Measurements from ENCODE around the gene GATD1.

The GATD1 gene

DNA sequence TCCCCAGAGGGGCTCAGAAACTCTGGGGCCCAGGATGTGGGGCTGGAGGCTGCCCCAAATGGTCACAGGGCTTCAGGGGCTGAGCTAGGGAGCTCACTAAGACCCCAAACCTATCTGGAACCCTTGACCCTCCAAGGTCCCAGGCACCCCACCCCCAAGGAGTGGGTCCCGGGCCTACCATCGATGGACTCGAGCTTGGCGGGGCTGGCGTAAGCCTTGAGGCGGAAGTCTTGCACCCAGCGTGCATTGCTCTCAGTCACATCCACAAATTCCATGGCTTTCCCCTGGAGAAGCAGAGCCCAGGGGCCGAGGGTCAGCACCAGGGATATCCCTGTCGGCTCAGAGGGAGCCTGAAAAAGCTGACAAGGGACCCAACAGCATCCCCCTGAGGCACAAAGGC is 3.5 kb downstream of the GATD1 start:
- Histone ChIP-seq H3K4me3 (ENCODE audit: insufficient read length, low read depth) (no peak overlapping the region), H3K9me3 (ENCODE audit: insufficient read depth, low read length) (no peaks in the 10 kb centered on the region), H3K36me3 (ENCODE audit: insufficient read depth, insufficient read length, low read length) (peaks cover 67% of the 10 kb centered on the region), H3K9ac (ENCODE audit: insufficient read length, low read depth) (peak overlapping the region; percentile 28), H3K4me1 (ENCODE audit: insufficient read depth, insufficient read length) (peaks cover 38% of the 10 kb centered on the region), H3K27me3 (ENCODE audit: insufficient read depth, insufficient read length) (no peaks in the 10 kb centered on the region)
- no peak for TF ChIP-seq SUZ12 (IDR thresholded peaks at IDR 0.05; ENCODE audit: extremely low read depth, insufficient read depth, insufficient read length)
- TF ChIP-seq YY1 (IDR thresholded peaks at IDR 0.05; ENCODE audit: insufficient read depth, insufficient read length), result no peak
- TF ChIP-seq ZNF274 (IDR thresholded peaks at IDR 0.05; ENCODE audit: low read depth, low read length), result no peak
- no peak for DNase-seq (ENCODE audit: low read depth, low spot score)

DNA sequence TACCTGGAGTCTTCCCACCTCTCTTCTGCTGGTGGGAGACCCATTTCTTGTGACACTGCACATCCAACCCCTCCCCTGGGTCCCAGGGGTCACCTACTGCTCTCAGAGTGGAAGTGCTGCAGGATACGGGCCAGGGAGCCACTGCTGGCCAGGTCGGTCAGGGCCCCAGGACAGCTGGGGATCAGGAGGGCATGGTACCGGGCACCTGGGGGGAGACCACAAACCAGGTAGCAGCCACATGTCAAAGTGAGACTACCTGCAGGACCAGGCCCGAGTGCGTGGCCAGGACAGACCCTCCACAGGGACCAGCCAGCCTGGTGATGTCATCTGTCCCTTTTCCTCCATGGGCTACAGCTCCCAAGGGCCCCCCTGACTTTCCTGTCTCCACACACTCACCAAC is 3.9 kb downstream of the GATD1 start:
- H3K4me1 ChIP-seq (ENCODE audit: insufficient read depth, insufficient read length), result peaks cover 37% of the 10 kb centered on the region
- peaks cover 63% of the 10 kb centered on the region for H3K36me3 ChIP-seq (ENCODE audit: insufficient read depth, insufficient read length, low read length)
- H3K27me3 ChIP-seq (ENCODE audit: insufficient read depth, insufficient read length), result no peaks in the 10 kb centered on the region
- H3K9me3 ChIP-seq (ENCODE audit: insufficient read depth, low read length), result no peaks in the 10 kb centered on the region
- peak overlapping the region; percentile 28 for H3K9ac ChIP-seq (ENCODE audit: insufficient read length, low read depth)
- DNase-seq (ENCODE audit: low read depth, low spot score), result no peak
- no peak for TF ChIP-seq SUZ12 (IDR thresholded peaks at IDR 0.05; ENCODE audit: extremely low read depth, insufficient read depth, insufficient read length)
- TF ChIP-seq ZNF274 (IDR thresholded peaks at IDR 0.05; ENCODE audit: low read depth, low read length), result no peak
- no peak for TF ChIP-seq YY1 (IDR thresholded peaks at IDR 0.05; ENCODE audit: insufficient read depth, insufficient read length)
- no peak overlapping the region for H3K4me3 ChIP-seq (ENCODE audit: insufficient read length, low read depth)

GRCh38 chr11:772429-773390 is 4.6 kb downstream of the GATD1 start:
- no peak overlapping the region for H3K4me3 ChIP-seq (ENCODE audit: insufficient read length, low read depth)
- H3K9me3 ChIP-seq (ENCODE audit: insufficient read depth, low read length), result no peaks in the 10 kb centered on the region
- H3K27me3 ChIP-seq (ENCODE audit: insufficient read depth, insufficient read length), result no peaks in the 10 kb centered on the region
- H3K9ac ChIP-seq (ENCODE audit: insufficient read length, low read depth), result peak overlapping the region; percentile 8
- TF ChIP-seq YY1 (IDR thresholded peaks at IDR 0.05; ENCODE audit: insufficient read depth, insufficient read length) (no peak), ZNF274 (IDR thresholded peaks at IDR 0.05; ENCODE audit: low read depth, low read length) (no peak), SUZ12 (IDR thresholded peaks at IDR 0.05; ENCODE audit: extremely low read depth, insufficient read depth, insufficient read length) (no peak)
- no peak for DNase-seq (ENCODE audit: low read depth, low spot score)
- H3K4me1 ChIP-seq (ENCODE audit: insufficient read depth, insufficient read length), result peaks cover 33% of the 10 kb centered on the region
- H3K36me3 ChIP-seq (ENCODE audit: insufficient read depth, insufficient read length, low read length), result peaks cover 58% of the 10 kb centered on the region

- H3K9ac ChIP-seq (ENCODE audit: insufficient read length, low read depth), result no peak overlapping the region
- TF ChIP-seq YY1 (IDR thresholded peaks at IDR 0.05; ENCODE audit: insufficient read depth, insufficient read length) (no peak), SUZ12 (IDR thresholded peaks at IDR 0.05; ENCODE audit: extremely low read depth, insufficient read depth, insufficient read length) (no peak), ZNF274 (IDR thresholded peaks at IDR 0.05; ENCODE audit: low read depth, low read length) (no peak)
- no peak overlapping the region for H3K4me3 ChIP-seq (ENCODE audit: insufficient read length, low read depth)
- H3K4me1 ChIP-seq (ENCODE audit: insufficient read depth, insufficient read length), result peaks cover 35% of the 10 kb centered on the region
- DNase-seq (ENCODE audit: low read depth, low spot score), result no peak
- H3K36me3 ChIP-seq (ENCODE audit: insufficient read depth, insufficient read length, low read length), result peaks cover 67% of the 10 kb centered on the region
- no peaks in the 10 kb centered on the region for H3K9me3 ChIP-seq (ENCODE audit: insufficient read depth, low read length)
- H3K27me3 ChIP-seq (ENCODE audit: insufficient read depth, insufficient read length), result no peaks in the 10 kb centered on the region
Observed at GRCh38 chr11:771617-772204, 5.6 kb downstream of the GATD1 start.

- DNase-seq (ENCODE audit: low read depth, low spot score), result no peak
- Histone ChIP-seq H3K4me1 (ENCODE audit: insufficient read depth, insufficient read length) (peaks cover 35% of the 10 kb centered on the region), H3K9ac (ENCODE audit: insufficient read length, low read depth) (peak overlapping the region; percentile 10), H3K9me3 (ENCODE audit: insufficient read depth, low read length) (no peaks in the 10 kb centered on the region), H3K27me3 (ENCODE audit: insufficient read depth, insufficient read length) (no peaks in the 10 kb centered on the region), H3K36me3 (ENCODE audit: insufficient read depth, insufficient read length, low read length) (peaks cover 75% of the 10 kb centered on the region), H3K4me3 (ENCODE audit: insufficient read length, low read depth) (no peak overlapping the region)
- no peak for TF ChIP-seq SUZ12 (IDR thresholded peaks at IDR 0.05; ENCODE audit: extremely low read depth, insufficient read depth, insufficient read length)
- TF ChIP-seq ZNF274 (IDR thresholded peaks at IDR 0.05; ENCODE audit: low read depth, low read length), result no peak
- no peak for TF ChIP-seq YY1 (IDR thresholded peaks at IDR 0.05; ENCODE audit: insufficient read depth, insufficient read length)
Observed at GRCh38 chr11:770642-771616, 6.4 kb downstream of the GATD1 start.

DNA sequence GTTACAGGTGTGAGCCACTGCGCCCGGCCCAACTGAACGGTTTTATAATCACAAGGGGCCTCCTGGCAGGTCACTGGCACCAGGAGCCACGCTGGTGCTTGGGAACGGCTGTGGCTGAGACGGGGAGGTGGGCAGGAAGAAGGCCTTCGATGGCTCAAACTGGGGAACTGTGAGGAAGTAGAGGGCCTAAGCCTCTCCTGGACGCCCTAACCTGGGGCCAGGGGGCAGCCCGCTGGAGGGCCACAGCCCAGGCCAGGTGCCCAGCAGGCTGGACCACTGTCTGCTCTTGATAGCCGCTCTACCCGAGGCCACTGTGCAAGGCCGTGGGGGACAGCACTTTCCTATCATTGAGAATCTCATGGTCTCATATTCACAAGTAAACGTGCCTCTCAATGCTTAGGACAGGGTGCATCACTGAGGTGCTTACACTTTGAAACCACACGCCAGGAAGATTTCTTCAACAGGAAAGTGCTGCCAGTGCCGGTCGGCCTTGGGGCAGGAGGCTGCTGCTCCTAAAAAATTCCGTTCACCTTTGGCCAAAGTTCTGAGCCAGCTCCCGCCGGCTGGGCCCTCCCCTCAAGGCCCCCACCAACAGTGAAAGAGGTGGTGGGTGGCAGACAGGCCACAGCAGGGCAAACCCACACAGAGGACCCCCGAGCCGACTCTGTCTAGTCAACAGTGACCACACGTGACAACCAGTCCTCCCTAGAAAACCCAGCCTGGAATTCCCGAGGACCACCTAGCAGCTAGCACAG is 7.2 kb downstream of the GATD1 start:
- DNase-seq (ENCODE audit: low read depth, low spot score), result no peak
- peaks cover 81% of the 10 kb centered on the region for H3K36me3 ChIP-seq (ENCODE audit: insufficient read depth, insufficient read length, low read length)
- TF ChIP-seq ZNF274 (IDR thresholded peaks at IDR 0.05; ENCODE audit: low read depth, low read length) (no peak), YY1 (IDR thresholded peaks at IDR 0.05; ENCODE audit: insufficient read depth, insufficient read length) (no peak), SUZ12 (IDR thresholded peaks at IDR 0.05; ENCODE audit: extremely low read depth, insufficient read depth, insufficient read length) (no peak)
- no peaks in the 10 kb centered on the region for H3K27me3 ChIP-seq (ENCODE audit: insufficient read depth, insufficient read length)
- H3K4me1 ChIP-seq (ENCODE audit: insufficient read depth, insufficient read length), result peaks cover 31% of the 10 kb centered on the region
- peak overlapping the region; percentile 8 for H3K9ac ChIP-seq (ENCODE audit: insufficient read length, low read depth)
- no peaks in the 10 kb centered on the region for H3K9me3 ChIP-seq (ENCODE audit: insufficient read depth, low read length)
- no peak overlapping the region for H3K4me3 ChIP-seq (ENCODE audit: insufficient read length, low read depth)

Measured in NT2/D1 (cell line).